ENCODE results near the gene BAIAP2. TPM values are rescaled to one million over a fixed set of nuclear protein-coding genes. Genes with fewer than 3 reads are reported as not detected.

The BAIAP2 gene
- polyA plus RNA-seq, 1 donor from 2014 or later: 17.5 TPM

DNA sequence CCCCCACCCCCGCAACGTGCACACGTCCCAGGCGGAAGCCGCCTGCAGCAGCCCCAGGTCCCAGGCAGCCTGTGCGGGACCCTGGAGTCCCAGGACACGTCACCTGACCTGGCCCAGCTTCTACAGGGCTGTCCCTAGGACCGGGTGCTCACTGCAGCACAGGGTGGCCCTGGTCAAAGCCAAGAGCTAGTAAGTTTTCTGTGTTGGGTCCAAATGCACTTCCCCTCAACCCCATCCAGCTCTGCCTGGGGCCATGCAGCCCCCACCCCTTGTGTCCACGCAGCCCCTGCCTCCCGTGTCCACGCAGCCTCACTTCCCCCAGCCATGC lies 108.2 kb downstream of the BAIAP2 start:
- TF ChIP-seq POLR2AphosphoS5 (IDR thresholded peaks at IDR 0.05) (no peak), MXI1 (conservative IDR thresholded peaks at IDR 0.05; ENCODE audit: poor library complexity, severe bottlenecking) (no peak), RAD21 (conservative IDR thresholded peaks at IDR 0.05) (no peak), SMC3 (conservative IDR thresholded peaks at IDR 0.05; ENCODE audit: poor library complexity) (no peak), EZH2 (IDR thresholded peaks at IDR 0.05; ENCODE audit: borderline replicate concordance, insufficient read depth, low read length, poor library complexity, severe bottlenecking) (no peak), TAF1 (IDR thresholded peaks at IDR 0.05; ENCODE audit: low read depth) (no peak)
- H4K20me1 ChIP-seq (ENCODE audit: insufficient read depth): no peaks in the 10 kb centered on the region
- H3K27ac ChIP-seq (ENCODE audit: low read length): no peak overlapping the region
- H3K9ac ChIP-seq (ENCODE audit: low read length): no peak overlapping the region
- H3K9me3 ChIP-seq (ENCODE audit: low read length): no peaks in the 10 kb centered on the region
- no peaks in the 10 kb centered on the region for H3K36me3 ChIP-seq (ENCODE audit: insufficient read depth, low read length)
- no peaks in the 10 kb centered on the region for H3K9me2 ChIP-seq (ENCODE audit: insufficient read depth, low read length)
- H3K79me2 ChIP-seq (replicated peaks; ENCODE audit: insufficient read depth, low read length): no peaks in the 10 kb centered on the region
- H3K27me3 ChIP-seq (ENCODE audit: insufficient read depth, low read depth, low read length): no peaks in the 10 kb centered on the region
- no peak overlapping the region for H3K4me2 ChIP-seq (ENCODE audit: low read length)
- H3F3A ChIP-seq (ENCODE audit: insufficient read depth, low read length, poor library complexity, severe bottlenecking): no peaks in the 10 kb centered on the region
- H2AFZ ChIP-seq (ENCODE audit: low read depth, low read length): no peak overlapping the region
- no peak overlapping the region for H3K4me3 ChIP-seq (ENCODE audit: low read length)

DNA sequence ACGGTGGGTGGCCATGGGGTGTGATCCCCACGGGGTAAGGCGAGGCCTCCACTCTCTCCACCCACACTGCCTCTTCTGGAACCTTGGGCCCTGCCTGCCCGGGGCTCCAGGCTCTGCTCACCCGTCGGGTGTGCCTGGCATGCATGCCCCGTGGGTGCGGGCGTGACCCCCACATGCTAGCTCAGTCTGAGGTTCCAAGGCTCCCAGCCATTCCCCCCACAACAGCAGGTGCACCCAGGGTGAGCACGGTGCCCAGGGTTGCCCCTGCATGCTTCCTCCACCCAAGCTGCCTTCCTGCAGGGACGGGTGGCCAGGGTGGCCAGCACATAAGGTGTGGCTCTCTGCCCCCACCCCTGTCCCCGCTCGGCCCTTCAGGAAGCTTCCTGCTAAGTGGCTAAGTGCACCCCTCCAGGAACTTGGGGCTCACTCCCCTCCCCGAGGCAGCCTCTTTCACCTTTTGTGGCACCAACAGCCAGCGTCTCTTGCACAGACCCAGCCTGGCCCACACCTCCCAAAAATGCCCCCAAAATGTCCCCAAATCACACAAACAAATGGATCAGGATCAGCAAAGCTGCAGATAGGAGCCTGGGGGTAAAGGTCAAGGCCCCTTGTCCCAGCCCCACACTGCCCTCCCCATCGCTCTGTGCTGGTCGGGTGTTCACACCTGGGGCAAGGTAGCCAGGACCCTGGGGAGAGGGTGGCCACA lies 108.9 kb downstream of the BAIAP2 start:
- H3K27ac ChIP-seq (ENCODE audit: low read length): no peak overlapping the region
- H3K4me2 ChIP-seq (ENCODE audit: low read length): no peak overlapping the region
- no peak overlapping the region for H3K9ac ChIP-seq (ENCODE audit: low read length)

More for the DNA sequence above, 108.9 kb downstream of the BAIAP2 start:
- no peaks in the 10 kb centered on the region for H3K36me3 ChIP-seq (ENCODE audit: insufficient read depth, low read length)
- no peak for TF ChIP-seq EP300 (conservative IDR thresholded peaks at IDR 0.05; ENCODE audit: poor library complexity, severe bottlenecking)
- no peak for TF ChIP-seq MXI1 (conservative IDR thresholded peaks at IDR 0.05; ENCODE audit: poor library complexity, severe bottlenecking)
- TF ChIP-seq POLR2AphosphoS5 (IDR thresholded peaks at IDR 0.05): no peak
- TF ChIP-seq, protein P1, sequence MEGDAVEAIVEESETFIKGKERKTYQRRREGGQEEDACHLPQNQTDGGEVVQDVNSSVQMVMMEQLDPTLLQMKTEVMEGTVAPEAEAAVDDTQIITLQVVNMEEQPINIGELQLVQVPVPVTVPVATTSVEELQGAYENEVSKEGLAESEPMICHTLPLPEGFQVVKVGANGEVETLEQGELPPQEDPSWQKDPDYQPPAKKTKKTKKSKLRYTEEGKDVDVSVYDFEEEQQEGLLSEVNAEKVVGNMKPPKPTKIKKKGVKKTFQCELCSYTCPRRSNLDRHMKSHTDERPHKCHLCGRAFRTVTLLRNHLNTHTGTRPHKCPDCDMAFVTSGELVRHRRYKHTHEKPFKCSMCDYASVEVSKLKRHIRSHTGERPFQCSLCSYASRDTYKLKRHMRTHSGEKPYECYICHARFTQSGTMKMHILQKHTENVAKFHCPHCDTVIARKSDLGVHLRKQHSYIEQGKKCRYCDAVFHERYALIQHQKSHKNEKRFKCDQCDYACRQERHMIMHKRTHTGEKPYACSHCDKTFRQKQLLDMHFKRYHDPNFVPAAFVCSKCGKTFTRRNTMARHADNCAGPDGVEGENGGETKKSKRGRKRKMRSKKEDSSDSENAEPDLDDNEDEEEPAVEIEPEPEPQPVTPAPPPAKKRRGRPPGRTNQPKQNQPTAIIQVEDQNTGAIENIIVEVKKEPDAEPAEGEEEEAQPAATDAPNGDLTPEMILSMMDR (IDR thresholded peaks at IDR 0.05; ENCODE audit: poor library complexity, severe bottlenecking): no peak
- no peak for TF ChIP-seq RAD21 (conservative IDR thresholded peaks at IDR 0.05)
- no peak for TF ChIP-seq SMC3 (conservative IDR thresholded peaks at IDR 0.05; ENCODE audit: poor library complexity)
- TF ChIP-seq TAF1 (IDR thresholded peaks at IDR 0.05; ENCODE audit: low read depth): no peak
- TF ChIP-seq, protein P2, sequence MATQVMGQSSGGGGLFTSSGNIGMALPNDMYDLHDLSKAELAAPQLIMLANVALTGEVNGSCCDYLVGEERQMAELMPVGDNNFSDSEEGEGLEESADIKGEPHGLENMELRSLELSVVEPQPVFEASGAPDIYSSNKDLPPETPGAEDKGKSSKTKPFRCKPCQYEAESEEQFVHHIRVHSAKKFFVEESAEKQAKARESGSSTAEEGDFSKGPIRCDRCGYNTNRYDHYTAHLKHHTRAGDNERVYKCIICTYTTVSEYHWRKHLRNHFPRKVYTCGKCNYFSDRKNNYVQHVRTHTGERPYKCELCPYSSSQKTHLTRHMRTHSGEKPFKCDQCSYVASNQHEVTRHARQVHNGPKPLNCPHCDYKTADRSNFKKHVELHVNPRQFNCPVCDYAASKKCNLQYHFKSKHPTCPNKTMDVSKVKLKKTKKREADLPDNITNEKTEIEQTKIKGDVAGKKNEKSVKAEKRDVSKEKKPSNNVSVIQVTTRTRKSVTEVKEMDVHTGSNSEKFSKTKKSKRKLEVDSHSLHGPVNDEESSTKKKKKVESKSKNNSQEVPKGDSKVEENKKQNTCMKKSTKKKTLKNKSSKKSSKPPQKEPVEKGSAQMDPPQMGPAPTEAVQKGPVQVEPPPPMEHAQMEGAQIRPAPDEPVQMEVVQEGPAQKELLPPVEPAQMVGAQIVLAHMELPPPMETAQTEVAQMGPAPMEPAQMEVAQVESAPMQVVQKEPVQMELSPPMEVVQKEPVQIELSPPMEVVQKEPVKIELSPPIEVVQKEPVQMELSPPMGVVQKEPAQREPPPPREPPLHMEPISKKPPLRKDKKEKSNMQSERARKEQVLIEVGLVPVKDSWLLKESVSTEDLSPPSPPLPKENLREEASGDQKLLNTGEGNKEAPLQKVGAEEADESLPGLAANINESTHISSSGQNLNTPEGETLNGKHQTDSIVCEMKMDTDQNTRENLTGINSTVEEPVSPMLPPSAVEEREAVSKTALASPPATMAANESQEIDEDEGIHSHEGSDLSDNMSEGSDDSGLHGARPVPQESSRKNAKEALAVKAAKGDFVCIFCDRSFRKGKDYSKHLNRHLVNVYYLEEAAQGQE (IDR thresholded peaks at IDR 0.05; ENCODE audit: borderline replicate concordance): no peak
- TF ChIP-seq EZH2 (IDR thresholded peaks at IDR 0.05; ENCODE audit: borderline replicate concordance, insufficient read depth, low read length, poor library complexity, severe bottlenecking): no peak
- H3K79me2 ChIP-seq (replicated peaks; ENCODE audit: insufficient read depth, low read length): no peaks in the 10 kb centered on the region
- H3K9me2 ChIP-seq (ENCODE audit: insufficient read depth, low read length): no peaks in the 10 kb centered on the region
- H3K9me3 ChIP-seq (ENCODE audit: low read length): no peaks in the 10 kb centered on the region
- H4K20me1 ChIP-seq (ENCODE audit: insufficient read depth): no peaks in the 10 kb centered on the region
- no peaks in the 10 kb centered on the region for H3F3A ChIP-seq (ENCODE audit: insufficient read depth, low read length, poor library complexity, severe bottlenecking)
- H2AFZ ChIP-seq (ENCODE audit: low read depth, low read length): no peak overlapping the region
- H3K27me3 ChIP-seq (ENCODE audit: insufficient read depth, low read depth, low read length): no peaks in the 10 kb centered on the region
- no peak overlapping the region for H3K4me3 ChIP-seq (ENCODE audit: low read length)
